CD4-positive, alpha-beta T cell (primary cell): ENCODE measurements around the gene PKDCC. TPM values are rescaled to one million over a fixed set of nuclear protein-coding genes. Genes with fewer than 3 reads are reported as not detected.

Source experiments
- ATAC-seq: fragments of 200-7000 bp; cut with Tn5 transposase; one replicate; pipeline ENCODE4 v1.10.0; 2022; ENCODE audit warnings: mild to moderate bottlenecking; ENCODE audit not compliant: poor library complexity
- CTCF ChIA-PET: fragments of 350-600 bp; sonication (Branson Sonifier 250); formaldehyde crosslinking; loops from one replicate; lab custom pipeline; 2021; ENCODE audit warnings: antibody characterized with exemption, inconsistent platforms; lab: Charles Lee
- POLR2A ChIA-PET: fragments of 350-600 bp; sonication (Branson Sonifier 250); formaldehyde crosslinking; loops from one replicate; lab custom pipeline; 2021; ENCODE audit warnings: antibody characterized with exemption, inconsistent platforms; lab: Charles Lee
- DNase-seq, 14 experiments: peaks; one replicate each; pipeline ENCODE4 v3.0.0-alpha.2; 2013 to 2020; ENCODE audit warnings: mixed read lengths in 2 of 14
- H3K27ac ChIP-seq, 2 donors: one replicate each; pipeline versions ENCODE4 v1.5.1 to v1.7.0; 2013; ENCODE audit warnings: low read length in 2 of 2, low read depth in 1 of 2, mild to moderate bottlenecking in 1 of 2
- H3K27me3 ChIP-seq, 2 experiments: 1 replicate in 1 of 2; 2 replicates in 1 of 2; pipeline versions ENCODE4 v1.6.1 to v1.7.0; 2013; ENCODE audit warnings: low read length in 2 of 2, control low read depth in 1 of 2, mild to moderate bottlenecking in 1 of 2, moderate library complexity in 1 of 2; ENCODE audit not compliant: insufficient read depth in 2 of 2, control insufficient read depth in 1 of 2
- H3K36me3 ChIP-seq: one replicate; pipeline ENCODE4 v1.6.1; 2013; ENCODE audit warnings: low read length, control low read depth; ENCODE audit not compliant: insufficient read depth
- H3K4me1 ChIP-seq: one replicate; pipeline ENCODE4 v1.6.1; 2013; ENCODE audit warnings: low read length, control low read depth; ENCODE audit not compliant: insufficient read depth
- H3K4me3 ChIP-seq: one replicate; pipeline ENCODE4 v1.5.1; 2013; ENCODE audit warnings: mild to moderate bottlenecking, low read length, moderate library complexity
- H3K9me3 ChIP-seq, 2 experiments: 1 replicate in 1 of 2; 2 replicates in 1 of 2; pipeline versions ENCODE4 v1.6.1 to v1.7.0; 2013; ENCODE audit warnings: low read length in 2 of 2, mild to moderate bottlenecking in 2 of 2, control low read depth in 1 of 2, moderate library complexity in 1 of 2; ENCODE audit not compliant: control insufficient read depth in 1 of 2, insufficient read depth in 1 of 2
- H3K27ac Mint-ChIP-seq: one replicate; pipeline ENCODE4 v1.8.0; 2020; ENCODE audit warnings: mixed read lengths
- H3K27me3 Mint-ChIP-seq: one replicate; pipeline ENCODE4 v1.8.0; 2021; ENCODE audit warnings: mixed read lengths
- H3K36me3 Mint-ChIP-seq: one replicate; pipeline ENCODE4 v1.8.0; 2021; ENCODE audit warnings: low read depth, mixed read lengths
- H3K4me1 Mint-ChIP-seq: one replicate; pipeline ENCODE4 v1.8.0; 2021; ENCODE audit warnings: low read depth, mixed read lengths
- H3K4me3 Mint-ChIP-seq: one replicate; pipeline ENCODE4 v1.8.0; 2020; ENCODE audit warnings: mild to moderate bottlenecking, mixed read lengths
- H3K9me3 Mint-ChIP-seq: one replicate; pipeline ENCODE4 v1.8.0; 2020; ENCODE audit warnings: mixed read lengths
- intact Hi-C, 2 experiments: fragments of 100-400 bp; cut with DNase I in 1 of 2; cut with micrococcal nuclease in 1 of 2; formaldehyde crosslinking; loops; one replicate each; pipeline versions ENCODE4 v1.15.1 to v1.9.0; 2023 to 2025; cut with DNase I, micrococcal nuclease
- total RNA-seq, 174 experiments: library from RNA in 2 of 174; stranded (reverse) in 2 of 174; gene quantifications; one replicate each; pipeline ENCODE4 v1.2.3 and lab custom pipeline; 2021 to 2026
- TF ChIP-seq, protein P1 (sequence below): fragments of 200-600 bp; IDR thresholded peaks from one replicate; pipeline ENCODE4 v1.8.0; 2022; ENCODE audit warnings: antibody characterized with exemption, mild to moderate bottlenecking

PKDCC gene
- total RNA-seq, 2 experiments from 2014 or later: not detected

DNA sequence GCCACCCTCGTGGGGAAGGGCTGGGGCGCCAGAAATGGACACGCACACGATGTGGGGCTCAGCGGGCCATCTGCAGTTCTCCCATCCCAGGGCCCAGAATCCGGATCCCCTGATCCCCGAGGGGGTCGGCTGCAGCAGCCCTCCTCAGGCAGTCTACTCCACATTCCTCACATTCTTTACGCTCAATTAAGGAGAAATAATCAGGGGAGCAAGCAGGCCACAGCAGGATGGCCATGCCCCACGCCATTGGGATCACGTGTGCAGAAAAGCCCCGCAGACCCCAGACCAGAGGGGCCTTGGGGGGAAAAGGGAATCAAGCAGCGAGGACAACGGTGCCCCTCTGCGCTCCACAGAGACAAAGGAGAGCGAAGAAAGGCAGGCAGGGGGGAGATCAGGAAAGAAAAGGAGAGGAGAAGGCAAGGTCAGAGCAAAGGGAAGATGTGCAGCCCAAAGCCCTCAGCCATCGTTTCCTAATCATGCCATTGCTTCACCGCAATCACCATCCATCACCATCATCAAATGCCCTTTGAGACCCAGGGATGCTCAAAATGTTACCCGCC is 17.5 kb upstream of the PKDCC start:
- no peaks in the 10 kb centered on the region for H3K9me3 Mint-ChIP-seq
- peaks cover 5% of the 10 kb centered on the region for H3K4me1 Mint-ChIP-seq
- Histone ChIP-seq H3K4me1 (no peaks in the 10 kb centered on the region), H3K36me3 (no peaks in the 10 kb centered on the region), H3K27me3 (peaks cover 0 to under 1% of the 10 kb centered on the region in 2 experiments), H3K4me3 (no peak overlapping the region), H3K27ac (no peak overlapping the region), H3K9me3 (peaks cover 0 to 5% of the 10 kb centered on the region in 2 experiments)
- H3K36me3 Mint-ChIP-seq: no peaks in the 10 kb centered on the region
- intact Hi-C loops: no loop called here
- peaks cover 51% of the 10 kb centered on the region for H3K27me3 Mint-ChIP-seq
- TF ChIP-seq, protein P1, sequence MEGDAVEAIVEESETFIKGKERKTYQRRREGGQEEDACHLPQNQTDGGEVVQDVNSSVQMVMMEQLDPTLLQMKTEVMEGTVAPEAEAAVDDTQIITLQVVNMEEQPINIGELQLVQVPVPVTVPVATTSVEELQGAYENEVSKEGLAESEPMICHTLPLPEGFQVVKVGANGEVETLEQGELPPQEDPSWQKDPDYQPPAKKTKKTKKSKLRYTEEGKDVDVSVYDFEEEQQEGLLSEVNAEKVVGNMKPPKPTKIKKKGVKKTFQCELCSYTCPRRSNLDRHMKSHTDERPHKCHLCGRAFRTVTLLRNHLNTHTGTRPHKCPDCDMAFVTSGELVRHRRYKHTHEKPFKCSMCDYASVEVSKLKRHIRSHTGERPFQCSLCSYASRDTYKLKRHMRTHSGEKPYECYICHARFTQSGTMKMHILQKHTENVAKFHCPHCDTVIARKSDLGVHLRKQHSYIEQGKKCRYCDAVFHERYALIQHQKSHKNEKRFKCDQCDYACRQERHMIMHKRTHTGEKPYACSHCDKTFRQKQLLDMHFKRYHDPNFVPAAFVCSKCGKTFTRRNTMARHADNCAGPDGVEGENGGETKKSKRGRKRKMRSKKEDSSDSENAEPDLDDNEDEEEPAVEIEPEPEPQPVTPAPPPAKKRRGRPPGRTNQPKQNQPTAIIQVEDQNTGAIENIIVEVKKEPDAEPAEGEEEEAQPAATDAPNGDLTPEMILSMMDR: no peak
- DNase-seq (no peak), ATAC-seq (no peak)
- no peak overlapping the region for H3K27ac Mint-ChIP-seq
- ChIA-PET CTCF (no interaction called here), POLR2A (no interaction called here)
- H3K4me3 Mint-ChIP-seq: no peak overlapping the region

DNA sequence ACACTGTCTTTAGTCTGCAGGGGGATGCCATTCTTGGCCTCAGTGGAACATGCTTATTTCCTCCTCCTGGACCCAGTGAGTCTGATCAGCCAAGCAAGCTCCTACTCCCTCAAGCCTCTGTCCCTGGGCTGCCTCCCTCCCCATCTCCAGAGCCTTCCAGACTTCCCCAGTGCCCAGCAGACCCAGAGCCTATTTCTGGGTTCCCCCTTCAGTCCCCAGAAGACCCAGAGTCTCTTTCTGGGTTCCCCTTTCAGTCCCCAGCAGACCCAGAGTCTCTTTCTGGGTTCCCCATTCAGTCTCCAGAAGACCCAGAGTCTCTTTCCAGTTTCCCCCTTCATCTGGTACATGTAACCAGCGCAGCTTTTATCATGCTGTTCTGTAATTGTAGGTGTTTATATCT is 17.0 kb upstream of the PKDCC start:
- Mint-ChIP-seq H3K9me3 (no peaks in the 10 kb centered on the region), H3K27me3 (peaks cover 49% of the 10 kb centered on the region), H3K4me1 (peaks cover 5% of the 10 kb centered on the region), H3K36me3 (no peaks in the 10 kb centered on the region), H3K4me3 (no peak overlapping the region), H3K27ac (no peak overlapping the region)
- H3K4me3 ChIP-seq: no peak overlapping the region
- TF ChIP-seq, protein P1: no peak
- DNase-seq (no peak), ATAC-seq (no peak)
- intact Hi-C loops: no loop called here
- no peaks in the 10 kb centered on the region for H3K36me3 ChIP-seq
- ChIA-PET CTCF (no interaction called here), POLR2A (no interaction called here)
- H3K9me3 ChIP-seq: peaks cover 0 to 5% of the 10 kb centered on the region in 2 experiments
- no peaks in the 10 kb centered on the region for H3K4me1 ChIP-seq
- no peak overlapping the region for H3K27ac ChIP-seq
- no peaks in the 10 kb centered on the region for H3K27me3 ChIP-seq

DNA sequence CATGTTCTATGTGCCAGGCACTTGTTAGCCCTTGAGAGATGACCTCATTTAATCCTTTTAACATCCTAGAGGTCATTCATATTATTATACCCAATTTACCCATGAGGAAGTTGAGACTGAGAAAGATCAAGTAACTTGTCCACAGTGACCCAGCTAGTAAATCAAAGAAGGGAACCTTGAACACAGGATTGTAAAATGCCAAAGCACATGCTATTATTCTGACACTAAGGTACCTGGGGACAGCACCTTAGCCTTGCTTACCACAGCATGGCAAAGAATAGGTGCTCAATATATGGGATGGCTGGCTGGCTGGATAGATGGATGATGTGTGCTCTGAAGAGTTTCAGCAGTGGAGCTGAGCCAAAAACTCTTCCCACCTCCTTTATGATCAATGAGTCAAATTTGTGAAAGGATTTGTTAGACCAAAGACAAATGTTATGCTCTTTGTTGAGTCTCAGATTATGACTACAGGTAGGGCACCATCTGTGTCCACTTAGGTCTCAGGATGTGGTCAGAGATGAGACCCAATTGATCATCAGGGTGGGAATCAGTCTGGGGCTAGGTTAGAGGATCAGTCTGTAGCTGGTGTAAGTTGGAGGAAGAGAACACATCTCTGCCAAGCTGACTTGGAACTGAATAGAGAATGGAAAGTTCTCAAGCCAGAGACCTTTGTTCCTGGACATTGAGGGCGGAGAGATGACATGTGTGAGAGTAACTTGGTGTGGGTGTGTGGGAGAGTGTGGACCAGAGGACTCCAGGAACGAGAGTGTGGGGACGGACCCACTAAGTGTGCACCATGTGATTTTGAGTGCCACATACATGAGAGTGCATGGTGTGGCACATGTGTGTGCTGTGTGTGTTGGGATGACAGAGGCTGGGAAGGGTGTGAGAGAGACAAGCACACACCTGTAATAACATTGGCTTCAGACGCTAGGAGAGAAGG is 16.3 kb upstream of the PKDCC start:
- TF ChIP-seq, protein P1: no peak
- Histone ChIP-seq H3K36me3 (no peaks in the 10 kb centered on the region), H3K4me3 (no peak overlapping the region), H3K9me3 (peaks cover 0 to 5% of the 10 kb centered on the region in 2 experiments), H3K4me1 (no peaks in the 10 kb centered on the region), H3K27ac (no peak overlapping the region), H3K27me3 (no peaks in the 10 kb centered on the region)
- H3K4me3 Mint-ChIP-seq: no peak overlapping the region
- peaks cover 42% of the 10 kb centered on the region for H3K27me3 Mint-ChIP-seq
- ChIA-PET CTCF (no interaction called here), POLR2A (no interaction called here)
- no peaks in the 10 kb centered on the region for H3K36me3 Mint-ChIP-seq
- no peak for DNase-seq
- intact Hi-C loops: no loop called here
- ATAC-seq: no peak
- H3K27ac Mint-ChIP-seq: no peak overlapping the region
- H3K4me1 Mint-ChIP-seq: peaks cover 5% of the 10 kb centered on the region
- no peaks in the 10 kb centered on the region for H3K9me3 Mint-ChIP-seq
